ENCODE results near the gene RILPL1.
A peak's percentile ranks its signal among the peaks of the same experiment; 100 is the strongest.
"Not testable (repeated sequence)": the region's sequence is repeated elsewhere in the genome, so short reads cannot be mapped to it uniquely, and the experiment has no call there.

RILPL1 gene, protein sequence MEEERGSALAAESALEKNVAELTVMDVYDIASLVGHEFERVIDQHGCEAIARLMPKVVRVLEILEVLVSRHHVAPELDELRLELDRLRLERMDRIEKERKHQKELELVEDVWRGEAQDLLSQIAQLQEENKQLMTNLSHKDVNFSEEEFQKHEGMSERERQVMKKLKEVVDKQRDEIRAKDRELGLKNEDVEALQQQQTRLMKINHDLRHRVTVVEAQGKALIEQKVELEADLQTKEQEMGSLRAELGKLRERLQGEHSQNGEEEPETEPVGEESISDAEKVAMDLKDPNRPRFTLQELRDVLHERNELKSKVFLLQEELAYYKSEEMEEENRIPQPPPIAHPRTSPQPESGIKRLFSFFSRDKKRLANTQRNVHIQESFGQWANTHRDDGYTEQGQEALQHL

DNA sequence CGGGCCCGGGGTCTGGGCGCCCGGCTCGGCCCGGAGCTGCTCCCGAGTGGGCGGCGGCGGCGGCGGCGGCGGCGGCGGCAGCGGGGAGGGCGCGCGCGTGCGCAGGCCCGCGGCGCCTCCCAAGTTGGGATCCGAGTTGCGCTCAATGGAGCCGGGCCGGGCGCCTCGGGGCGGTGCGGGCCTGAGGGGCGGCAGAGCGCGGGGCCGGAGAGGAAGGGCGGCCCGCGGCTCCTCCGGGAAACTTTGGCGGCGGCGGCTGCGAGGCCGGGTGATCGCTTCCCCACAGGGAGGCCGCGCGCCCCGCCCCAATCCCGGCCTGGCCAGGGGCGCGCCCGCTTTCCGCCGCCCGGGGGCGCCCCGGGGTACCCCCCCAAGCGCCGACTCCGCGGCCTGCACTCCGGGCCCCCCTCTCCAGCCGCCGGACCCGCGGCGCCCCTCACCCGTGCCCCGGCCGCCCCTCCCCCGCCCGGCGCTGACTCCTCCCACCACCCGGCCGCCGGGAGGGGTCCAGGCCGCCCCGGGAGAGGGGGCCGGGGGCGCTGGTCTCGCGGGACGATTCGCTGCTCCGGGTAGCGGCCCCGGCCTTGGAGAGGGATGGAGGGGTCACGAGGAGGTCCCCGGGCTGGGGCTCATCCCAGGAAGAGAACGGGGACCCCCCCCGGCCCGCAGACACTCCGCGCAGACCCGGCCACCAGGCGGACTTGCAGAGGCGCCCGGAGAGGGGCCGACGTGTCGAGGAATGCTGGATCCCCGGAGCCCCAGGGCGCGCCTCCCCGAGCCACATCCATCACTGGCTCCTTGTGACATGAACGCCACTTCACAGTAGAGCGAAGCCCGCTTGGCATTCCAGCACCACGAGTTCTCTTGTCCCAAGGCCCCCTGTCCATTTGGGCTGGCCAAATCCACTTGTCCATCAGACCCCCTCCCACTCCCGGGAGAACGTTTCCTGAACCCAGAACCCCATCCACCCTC lies at the start of gene RILPL1:
Gene RILPL1 (minus strand): TSS at position 48 of the 972 bp plus-strand sequence. CDS start 237 bp downstream, outside the sequence.
- peak in 1 of 2 donors; percentile 22 for DNase-seq (ENCODE audit: low read depth in 1 of 2, low spot score in 1 of 2)

DNA sequence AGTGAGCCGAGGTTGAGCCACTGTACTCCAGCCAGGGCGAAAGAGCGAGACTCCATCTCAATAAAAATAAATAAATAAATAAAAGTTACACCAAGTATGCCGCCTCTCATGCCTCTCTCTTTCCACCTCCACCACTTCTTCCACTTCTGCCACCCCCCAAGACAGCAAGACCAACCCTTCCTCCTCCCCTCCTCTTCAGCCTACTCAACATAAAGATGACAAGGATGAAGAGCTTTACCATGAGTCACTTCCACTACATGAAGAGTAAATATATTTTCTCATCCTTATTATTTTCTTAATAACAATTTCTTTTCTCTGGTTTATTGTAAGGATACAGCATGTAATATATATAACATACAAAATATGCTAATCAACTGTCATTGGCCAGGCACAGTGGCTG lies 47.3 kb upstream of the RILPL1 start:
- no peak for DNase-seq (ENCODE audit: low read depth in 1 of 2, low spot score in 1 of 2)

DNA sequence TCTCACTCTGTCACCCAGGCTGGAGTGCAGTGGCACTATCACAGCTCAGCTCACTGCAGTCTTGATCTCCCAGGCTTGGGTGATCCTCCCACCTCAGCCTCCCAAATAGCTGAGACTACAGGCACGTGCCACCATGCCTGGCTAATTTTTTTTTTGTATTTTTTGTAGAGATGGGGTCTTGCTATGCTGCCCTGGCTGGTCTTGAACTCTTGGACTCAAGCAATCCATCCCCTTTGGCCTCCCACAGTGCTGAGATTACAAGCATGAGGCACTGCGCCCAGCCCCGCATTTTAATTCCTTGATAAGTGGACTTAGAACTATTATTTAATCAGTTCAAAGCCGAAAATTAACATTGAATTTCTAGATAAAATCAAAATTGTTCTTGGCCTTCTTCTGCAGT lies 45.3 kb upstream of the RILPL1 start:
- not testable (repeated sequence) for DNase-seq (ENCODE audit: low read depth in 1 of 2, low spot score in 1 of 2)

DNA sequence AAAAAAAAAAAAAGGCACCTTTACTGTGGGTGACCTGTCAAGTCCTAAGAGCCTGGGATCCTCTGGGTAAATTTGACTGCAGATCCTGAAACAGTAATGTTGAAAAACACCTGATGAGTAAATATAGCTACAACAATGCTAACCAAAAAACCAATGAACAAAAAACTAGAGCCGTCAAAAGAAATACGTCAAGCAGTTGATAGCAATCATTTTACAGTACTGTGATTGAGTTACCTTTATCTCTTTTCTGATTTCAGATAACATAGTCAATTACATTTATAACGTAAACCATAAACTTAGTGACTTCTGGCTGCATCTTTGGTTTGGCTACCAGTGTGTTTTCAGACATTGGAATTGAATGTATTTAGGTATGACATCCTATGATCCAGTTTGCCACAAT lies 44.7 kb upstream of the RILPL1 start:
- no peak for DNase-seq (ENCODE audit: low read depth in 1 of 2, low spot score in 1 of 2)

DNA sequence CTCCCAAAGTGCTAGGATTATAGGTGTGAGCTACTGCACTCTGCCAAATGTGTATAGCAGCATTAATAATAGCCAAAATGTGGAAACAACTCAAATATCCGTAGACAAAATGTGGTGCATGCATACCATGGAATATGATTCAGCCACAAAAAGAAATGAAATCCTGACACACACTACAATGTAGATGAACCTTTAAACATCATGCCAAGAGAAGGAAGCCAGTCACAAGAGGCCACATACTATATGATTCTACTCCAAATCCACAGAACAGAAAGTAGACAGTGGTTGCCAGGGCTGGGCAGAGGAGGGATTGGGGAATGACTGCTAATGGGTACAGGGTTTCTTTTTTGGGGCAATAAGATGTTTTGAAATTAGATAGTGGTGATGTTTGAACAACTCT lies 43.1 kb upstream of the RILPL1 start:
- no peak for DNase-seq (ENCODE audit: low read depth in 1 of 2, low spot score in 1 of 2)

DNA sequence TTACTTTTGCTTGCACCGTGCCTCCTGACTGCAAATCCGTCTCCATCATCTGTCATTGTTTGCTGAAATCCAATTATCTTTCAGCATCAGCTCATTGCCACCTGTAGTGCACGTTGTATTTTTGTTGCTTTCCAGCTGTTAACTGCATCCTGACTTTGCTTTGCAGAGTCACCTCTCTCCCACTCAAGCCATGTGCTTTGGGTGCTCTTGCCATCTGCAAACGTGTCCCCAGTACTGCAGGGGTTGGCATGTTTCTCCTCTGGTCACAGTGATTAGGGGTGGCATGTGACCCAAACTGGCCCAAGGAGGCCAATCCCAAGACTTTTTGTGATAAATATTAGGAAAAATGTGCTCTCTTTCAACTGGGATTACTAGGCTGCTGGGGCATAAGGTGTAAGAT lies 40.4 kb upstream of the RILPL1 start:
- DNase-seq (ENCODE audit: low read depth in 1 of 2, low spot score in 1 of 2), result no peak

DNA sequence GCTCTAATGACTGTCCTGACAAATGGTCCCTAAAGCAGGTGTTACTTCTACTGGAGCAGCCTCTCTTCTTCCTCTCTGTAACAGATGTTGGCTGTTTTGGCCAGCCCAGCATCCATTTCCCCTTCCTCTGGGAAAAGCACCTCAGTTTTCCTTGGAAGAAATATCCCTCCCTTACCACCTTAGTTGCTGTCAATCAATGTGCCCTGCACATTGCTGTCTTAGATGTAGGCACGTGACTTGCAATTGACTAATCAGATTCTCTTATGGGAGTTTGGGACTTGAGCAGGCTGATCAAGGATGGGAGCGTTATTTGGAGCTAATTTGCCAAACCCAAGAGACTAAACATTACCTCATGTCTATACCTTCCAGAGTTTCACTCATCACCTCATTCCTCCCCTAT lies 38.9 kb upstream of the RILPL1 start:
- DNase-seq (ENCODE audit: low read depth in 1 of 2, low spot score in 1 of 2), result no peak

DNA sequence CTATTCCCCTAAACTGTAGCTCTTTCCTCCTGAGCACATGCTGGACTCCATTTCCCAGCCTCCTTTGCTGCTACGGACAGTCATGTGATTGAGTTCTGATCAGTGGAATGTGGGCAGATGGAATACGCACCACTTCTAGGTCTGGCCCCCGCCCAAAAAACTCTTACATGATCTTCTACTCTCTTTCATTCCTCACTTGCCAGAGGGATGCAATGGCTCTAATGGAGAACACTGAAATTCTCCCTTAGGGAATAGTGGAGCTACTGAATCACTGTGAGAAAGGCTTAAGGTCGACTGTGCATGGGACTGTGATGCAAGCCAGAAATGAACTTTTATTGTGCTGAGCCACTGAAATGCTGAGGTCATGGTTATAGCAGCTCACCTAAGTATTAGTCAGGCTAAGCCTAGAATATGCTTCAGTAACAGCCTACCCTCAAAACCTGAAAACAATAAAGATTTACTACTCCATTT lies 37.9 kb upstream of the RILPL1 start:
- no peak for DNase-seq (ENCODE audit: low read depth in 1 of 2, low spot score in 1 of 2)

DNA sequence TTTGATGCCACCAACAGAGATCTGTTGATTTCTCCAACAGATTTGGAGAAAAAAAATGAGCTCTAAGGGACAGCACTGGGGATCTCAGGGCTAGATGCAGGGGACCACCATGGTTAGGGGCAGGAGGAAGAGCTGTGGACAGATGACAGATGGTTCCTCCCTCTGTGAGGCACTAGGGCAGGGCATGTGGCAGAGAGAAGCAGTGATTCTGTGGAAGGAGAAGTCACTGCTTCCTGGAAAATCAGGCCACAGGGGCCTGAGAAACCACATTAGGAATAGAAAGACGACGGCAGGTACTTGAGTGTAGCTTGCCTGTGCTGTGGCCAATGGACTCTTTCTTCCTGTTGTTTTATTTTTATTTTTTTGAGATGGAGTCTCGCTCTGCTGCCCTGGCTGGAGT lies 25.9 kb upstream of the RILPL1 start:
- DNase-seq (ENCODE audit: low read depth in 1 of 2, low spot score in 1 of 2), result no peak

DNA sequence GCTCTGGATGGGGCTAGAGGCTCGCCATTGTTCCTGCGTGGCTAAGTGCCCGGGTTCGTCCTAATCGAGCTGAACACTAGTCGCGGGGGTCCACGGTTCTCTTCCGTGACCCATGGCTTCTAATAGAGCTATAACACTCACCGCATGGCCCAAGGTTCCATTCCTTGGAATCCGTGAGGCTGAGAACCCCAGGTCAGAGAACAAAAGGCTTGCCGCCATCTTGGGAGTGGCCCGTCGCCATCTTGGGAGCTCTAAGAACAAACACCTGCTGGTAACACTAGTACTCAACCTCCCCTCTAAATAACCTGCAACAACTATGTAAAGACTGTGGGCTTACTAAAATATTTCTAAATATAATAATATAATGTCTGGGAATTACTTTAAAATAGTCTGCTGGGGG lies 25.0 kb upstream of the RILPL1 start:
- not testable (repeated sequence) for DNase-seq (ENCODE audit: low read depth in 1 of 2, low spot score in 1 of 2)

DNA sequence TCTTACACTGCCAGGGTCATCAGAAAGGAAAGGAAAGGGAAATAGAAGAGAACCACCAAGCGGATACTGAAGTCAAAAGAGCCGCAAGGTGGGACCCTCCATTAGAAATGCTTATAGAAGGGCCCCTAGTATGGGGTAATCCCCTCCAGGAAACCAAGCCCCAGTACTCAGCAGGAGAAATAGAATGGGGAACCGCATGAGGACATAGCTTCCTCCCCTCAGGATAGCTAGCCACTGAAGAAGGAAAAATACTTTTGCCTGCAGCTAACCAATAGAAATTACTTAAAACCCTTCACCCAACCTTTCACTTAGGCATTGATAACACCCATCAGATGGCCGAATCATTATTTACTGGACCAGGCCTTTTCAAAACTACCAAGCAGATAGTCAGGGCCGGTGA lies 21.3 kb upstream of the RILPL1 start:
- not testable (repeated sequence) for DNase-seq (ENCODE audit: low read depth in 1 of 2, low spot score in 1 of 2)

DNA sequence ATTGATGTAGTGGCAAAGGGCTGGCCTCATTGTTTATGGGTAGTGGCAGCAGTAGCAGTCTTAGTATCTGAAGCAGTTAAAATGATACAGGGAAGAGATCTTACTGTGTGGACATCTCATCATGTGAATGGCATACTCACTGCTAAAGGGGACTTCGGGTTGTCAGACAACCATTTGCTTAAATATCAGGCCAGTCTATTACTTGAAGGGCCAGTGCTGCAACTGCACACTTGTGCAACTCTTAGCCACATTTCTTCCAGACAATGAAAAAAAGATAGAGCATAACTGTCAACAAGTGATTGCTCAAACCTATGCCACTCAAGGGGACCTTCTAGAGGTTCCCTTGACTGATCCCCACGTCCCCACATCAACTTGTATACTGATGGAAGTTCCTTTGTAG lies 20.6 kb upstream of the RILPL1 start:
- DNase-seq (ENCODE audit: low read depth in 1 of 2, low spot score in 1 of 2), result not testable (repeated sequence)

DNA sequence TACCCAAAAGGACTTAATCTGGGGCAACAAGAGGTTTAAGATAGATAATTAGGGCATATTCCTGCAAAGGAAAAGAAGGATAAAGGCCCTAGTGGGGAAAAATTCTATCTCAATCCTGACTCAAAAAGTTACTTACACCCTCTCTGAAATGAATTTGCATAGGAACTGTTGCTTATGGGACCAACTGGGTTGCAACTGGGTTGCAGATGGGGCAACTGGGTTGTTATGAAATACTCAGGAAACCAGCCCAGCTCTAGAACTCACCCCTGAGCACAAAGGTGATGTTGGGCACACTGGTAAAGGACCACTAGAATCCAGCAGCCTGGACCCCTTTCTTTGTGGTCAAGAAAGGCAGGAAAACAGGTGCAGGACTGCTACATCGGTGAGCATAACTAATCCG lies 17.2 kb upstream of the RILPL1 start:
- no peak for DNase-seq (ENCODE audit: low read depth in 1 of 2, low spot score in 1 of 2)

DNA sequence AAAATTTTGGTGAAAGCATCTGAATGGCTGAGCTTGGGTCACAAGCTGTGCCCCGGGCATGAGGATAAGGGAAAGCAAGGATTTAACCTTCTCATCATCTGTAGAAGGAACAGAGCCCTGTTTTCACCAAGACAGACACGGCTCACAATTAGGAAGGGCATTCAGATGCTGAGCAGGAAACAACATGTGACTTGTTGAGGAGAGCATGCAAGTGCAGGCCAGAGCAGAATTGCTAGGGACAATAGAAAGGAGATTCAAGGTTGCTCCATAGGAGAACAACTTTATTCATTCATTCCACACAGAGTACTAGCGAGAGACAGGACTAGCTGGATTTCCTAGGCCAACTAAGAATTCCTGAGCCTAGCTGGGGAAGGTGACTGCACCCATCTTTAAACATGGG lies 14.6 kb upstream of the RILPL1 start:
- DNase-seq (ENCODE audit: low read depth in 1 of 2, low spot score in 1 of 2), result no peak

DNA sequence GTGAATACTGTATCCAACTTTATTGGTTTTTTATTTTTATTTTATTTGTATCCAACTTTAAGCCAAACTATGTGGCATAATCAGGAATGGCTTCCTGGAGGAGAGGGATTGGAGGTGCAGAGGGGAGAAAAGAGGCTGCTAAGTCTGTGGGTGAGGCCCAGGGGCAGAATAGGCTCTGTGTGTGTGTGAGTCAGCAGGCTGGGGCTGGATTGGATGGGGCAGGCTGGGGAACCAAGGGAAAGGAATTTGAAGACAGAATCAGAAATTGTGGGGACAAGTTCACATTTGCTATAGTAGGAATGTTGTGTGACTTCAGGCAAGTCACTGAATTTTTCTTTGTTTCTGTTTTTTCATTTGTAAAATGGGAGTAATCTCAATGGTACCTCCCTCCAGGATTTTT lies 12.8 kb upstream of the RILPL1 start:
- DNase-seq (ENCODE audit: low read depth in 1 of 2, low spot score in 1 of 2), result no peak

DNA sequence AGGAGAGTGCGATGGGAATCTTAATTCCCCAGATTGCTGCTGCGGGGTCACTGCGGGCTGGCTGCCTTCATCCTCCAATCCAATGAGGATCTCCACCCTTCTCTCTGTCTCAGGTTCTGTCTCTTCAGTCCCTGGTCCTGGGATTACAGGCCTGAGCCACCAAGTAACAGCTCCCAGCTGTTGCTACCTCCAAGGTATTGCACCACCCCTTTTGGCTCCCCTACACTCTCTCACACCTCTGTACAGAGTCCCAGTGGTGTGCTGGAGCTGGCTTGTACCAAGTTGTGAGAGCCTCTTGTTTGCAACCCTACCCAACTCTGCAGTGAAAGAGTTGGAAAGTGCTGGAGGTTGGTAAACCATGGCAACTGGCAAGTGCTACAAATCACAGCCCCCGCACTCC lies 10.0 kb upstream of the RILPL1 start:
- DNase-seq (ENCODE audit: low read depth in 1 of 2, low spot score in 1 of 2), result no peak

DNA sequence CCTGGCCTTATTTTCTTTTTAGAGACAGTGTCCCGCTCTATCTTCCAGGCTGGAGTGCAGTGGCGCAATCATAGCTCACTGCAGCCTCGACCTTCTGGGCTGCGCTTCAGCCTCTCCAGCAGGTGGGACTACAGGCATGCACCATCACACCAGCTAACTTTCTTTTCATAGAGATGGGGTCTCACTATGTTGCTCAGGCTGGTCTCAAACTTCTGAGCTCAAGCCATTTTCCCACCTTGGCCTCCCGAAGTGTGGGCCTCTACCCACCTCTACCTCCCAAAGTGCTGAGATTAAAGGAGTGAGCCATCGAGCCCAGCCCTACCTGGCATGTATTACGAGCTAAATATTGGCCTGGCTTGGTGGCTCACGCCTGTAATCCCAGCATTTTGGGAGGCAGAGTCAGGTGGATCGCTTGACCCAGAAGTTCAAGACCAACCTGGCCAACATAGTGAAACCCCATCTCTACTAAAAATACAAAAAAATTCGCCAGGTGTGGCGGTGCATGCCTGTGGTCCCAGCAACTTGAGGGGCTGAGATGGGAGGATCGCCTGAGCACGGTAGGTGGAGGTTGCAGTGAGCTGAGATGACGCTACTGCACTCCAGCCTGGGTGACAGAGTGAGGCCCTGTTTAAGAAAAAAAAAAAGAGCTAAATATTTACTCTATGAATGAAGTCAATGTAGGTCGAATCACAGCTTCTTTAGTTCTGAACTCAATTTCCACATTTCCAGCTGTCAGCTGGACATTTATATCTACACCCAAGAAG lies 7.6 kb upstream of the RILPL1 start:
- DNase-seq (ENCODE audit: low read depth in 1 of 2, low spot score in 1 of 2), result no peak

DNA sequence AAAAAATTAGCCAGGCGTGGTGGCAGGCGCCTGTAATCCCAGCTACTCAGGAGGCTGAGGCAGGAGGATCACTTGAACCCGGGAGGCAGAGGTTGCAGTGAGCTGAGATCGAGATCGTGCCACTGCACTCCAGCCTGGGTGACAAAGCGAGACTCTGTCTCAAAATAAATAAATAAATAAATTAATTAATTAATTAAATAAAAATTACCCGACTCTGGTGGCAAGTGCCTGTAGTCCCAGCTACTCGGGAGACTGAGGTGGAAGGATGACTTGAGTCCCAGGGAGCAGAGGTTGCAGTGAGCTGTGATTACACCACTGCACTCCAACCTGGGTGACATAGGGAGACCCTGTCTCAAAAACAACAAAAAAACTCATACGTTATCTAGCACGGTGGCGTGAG lies 2.4 kb upstream of the RILPL1 start:
- DNase-seq (ENCODE audit: low read depth in 1 of 2, low spot score in 1 of 2), result not testable (repeated sequence)

DNA sequence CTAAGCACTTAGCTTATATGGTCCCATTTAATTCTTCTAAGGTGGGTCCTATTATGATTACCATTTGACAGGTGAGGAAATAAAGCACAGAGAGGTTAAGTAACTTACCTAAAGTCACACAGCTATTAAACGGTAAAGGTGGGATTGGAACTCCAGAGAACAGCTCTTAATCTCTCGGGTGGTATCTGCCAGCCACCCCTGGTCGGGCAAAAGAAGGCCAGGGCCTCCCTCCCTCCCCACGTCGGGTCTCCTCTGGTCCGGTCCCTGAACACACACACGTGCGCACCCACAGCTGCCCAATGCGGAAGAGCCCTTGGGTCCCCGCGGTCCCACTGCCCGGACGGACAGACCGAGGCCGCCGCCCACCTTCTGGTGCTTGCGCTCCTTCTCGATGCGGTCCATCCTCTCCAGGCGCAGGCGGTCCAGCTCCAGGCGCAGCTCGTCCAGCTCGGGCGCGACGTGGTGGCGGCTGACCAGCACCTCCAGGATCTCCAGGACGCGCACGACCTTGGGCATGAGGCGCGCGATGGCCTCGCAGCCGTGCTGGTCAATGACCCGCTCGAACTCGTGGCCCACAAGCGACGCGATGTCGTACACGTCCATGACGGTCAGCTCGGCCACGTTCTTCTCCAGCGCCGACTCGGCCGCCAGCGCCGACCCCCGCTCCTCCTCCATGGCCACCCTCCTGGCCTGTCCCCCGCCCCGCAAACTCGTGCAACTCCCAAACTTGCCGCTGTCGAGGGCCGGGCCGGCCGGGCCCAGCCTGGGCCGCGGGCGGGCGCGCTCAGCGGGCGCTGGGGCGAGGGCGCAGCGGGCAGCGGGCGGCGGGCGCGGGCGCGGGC lies 490 bp downstream of the RILPL1 start:
- no peak for DNase-seq (ENCODE audit: low read depth in 1 of 2, low spot score in 1 of 2)

DNA sequence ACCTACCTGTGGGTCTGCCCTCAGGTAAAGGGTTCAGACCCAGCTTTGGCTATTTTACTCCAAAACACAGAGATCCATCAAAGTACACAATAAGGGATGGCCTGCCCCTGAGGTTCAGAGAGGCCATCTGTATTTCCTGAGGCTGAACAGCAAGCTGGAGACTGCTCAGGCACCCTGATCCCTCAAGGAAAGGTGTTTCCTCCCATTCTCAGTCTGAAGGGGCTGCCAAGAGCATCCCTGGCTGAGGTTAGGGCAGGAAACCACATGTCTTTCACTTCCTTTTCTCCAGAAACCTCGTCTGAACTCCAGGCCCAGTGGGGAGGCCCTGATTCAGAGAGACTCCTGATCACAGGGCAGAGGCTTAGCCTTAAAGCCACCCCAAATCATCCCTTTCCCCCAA lies 1.5 kb downstream of the RILPL1 start:
- DNase-seq (ENCODE audit: low read depth in 1 of 2, low spot score in 1 of 2), result no peak

Data from activated T-helper 1 cell treated with anti-CD3 and anti-CD28 coated beads, Interleukin-2, amount 50 U/mL, for 16 hours (primary cell).